Measurements from ENCODE around the gene CKMT2.

Gene CKMT2

DNA sequence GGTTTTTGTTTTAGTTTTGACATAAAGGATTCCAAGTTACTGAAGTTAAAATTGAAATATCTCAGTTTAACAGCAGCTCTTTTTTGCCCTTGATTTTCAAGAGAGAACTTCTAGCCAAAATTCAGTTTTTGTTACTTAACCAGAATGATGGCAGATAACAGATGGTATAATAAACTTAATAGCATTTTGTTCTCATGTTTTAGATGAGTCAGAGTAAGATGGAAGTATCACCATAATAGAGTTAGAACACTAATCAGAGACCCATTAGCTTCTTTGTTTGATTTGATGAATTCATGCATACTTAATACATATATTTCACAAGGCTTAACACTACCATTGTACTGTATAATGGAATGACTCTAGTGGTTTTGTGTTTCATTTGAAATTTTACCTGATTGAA lies 80.2 kb downstream of the CKMT2 start:
- no peak for DNase-seq

- no peak for DNase-seq
These were observed 80.6 kb downstream of the CKMT2 start for GRCh38 chr5:81313686-81314085.

- no peak for DNase-seq
These were observed 81.5 kb downstream of the CKMT2 start for GRCh38 chr5:81314581-81314980.

- no peak for DNase-seq
These were observed 82.2 kb downstream of the CKMT2 start for GRCh38 chr5:81315336-81315735.

DNA sequence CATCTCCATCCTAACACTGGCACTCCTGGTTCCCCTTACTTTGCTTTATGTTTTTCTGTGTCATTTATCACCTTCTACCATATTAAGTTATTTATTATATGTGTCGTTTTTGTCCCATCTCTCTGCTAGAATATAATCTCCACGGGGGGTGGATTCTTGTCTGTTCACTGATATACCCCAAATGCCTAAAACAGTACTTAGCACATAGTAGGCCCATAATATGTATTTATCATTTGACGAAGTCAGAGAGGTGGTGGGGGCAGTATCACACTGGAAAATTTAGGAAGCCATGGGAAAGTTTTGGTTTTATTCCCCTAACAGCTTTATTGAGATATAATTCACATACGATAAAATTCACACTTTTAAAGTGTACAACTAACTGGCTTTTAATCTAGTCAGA lies 82.7 kb downstream of the CKMT2 start:
- no peak for DNase-seq

Measured in AML-193 (cell line).